ENCODE data around the gene EML4.
"Not testable (repeated sequence)": the region's sequence is repeated elsewhere in the genome, so short reads cannot be mapped to it uniquely, and the experiment has no call there.

Gene EML4

GRCh38 chr2:42168459-42169099, 574 bp upstream of the EML4 start:
- Histone ChIP-seq H3K4me3 (ENCODE audit: low read length) (no peak overlapping the region), H3K9me3 (ENCODE audit: control insufficient read depth, low read length) (no peaks in the 10 kb centered on the region), H3K27me3 (ENCODE audit: control insufficient read depth, insufficient read depth, low read length) (no peaks in the 10 kb centered on the region), H3K36me3 (ENCODE audit: control insufficient read depth, insufficient read depth, low read length) (no peaks in the 10 kb centered on the region), H3K9ac (ENCODE audit: low read length) (peak overlapping the region; percentile 36), H3K4me1 (ENCODE audit: control insufficient read depth, insufficient read depth, low read length) (peaks cover 18% of the 10 kb centered on the region)

DNA sequence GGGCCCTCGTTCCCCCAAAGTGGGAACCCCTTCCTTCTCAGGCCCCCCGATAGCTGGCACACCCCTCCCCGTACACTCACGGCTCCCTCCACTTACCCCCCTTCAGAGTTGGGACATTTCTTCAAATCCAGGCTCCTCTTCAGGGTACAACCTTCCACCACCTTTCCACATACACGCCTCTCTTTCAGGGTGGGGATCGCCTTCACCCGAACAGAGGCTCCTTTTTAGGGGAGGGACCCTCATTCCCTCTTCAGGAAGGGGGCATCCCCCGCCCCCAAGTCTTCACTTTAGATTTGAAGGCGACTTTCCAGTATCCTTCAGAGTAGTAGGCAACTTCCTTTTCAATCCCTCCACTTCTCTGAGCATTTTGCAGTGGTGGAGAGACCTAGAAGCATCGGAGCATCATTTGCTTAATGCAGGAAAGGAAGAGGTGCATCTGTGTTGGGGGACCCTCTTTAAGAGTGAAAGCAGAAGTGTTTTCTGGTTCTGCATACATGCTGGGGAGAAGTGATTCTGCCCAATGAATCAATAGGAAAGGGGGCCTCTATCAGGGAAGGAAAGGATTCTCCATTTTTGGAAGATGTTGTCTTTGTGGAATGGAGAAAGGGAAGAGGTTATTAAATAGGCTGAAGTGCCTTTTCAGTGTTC, 845 bp downstream of the EML4 start:
- no peaks in the 10 kb centered on the region for H3K36me3 ChIP-seq (ENCODE audit: control insufficient read depth, insufficient read depth, low read length)
- H3K4me1 ChIP-seq (ENCODE audit: control insufficient read depth, insufficient read depth, low read length), result peaks cover 18% of the 10 kb centered on the region
- peak overlapping the region; percentile 7 for H3K4me3 ChIP-seq (ENCODE audit: low read length)
- no peaks in the 10 kb centered on the region for H3K27me3 ChIP-seq (ENCODE audit: control insufficient read depth, insufficient read depth, low read length)
- H3K9ac ChIP-seq (ENCODE audit: low read length), result peak overlapping the region; percentile 76
- no peaks in the 10 kb centered on the region for H3K9me3 ChIP-seq (ENCODE audit: control insufficient read depth, low read length)

DNA sequence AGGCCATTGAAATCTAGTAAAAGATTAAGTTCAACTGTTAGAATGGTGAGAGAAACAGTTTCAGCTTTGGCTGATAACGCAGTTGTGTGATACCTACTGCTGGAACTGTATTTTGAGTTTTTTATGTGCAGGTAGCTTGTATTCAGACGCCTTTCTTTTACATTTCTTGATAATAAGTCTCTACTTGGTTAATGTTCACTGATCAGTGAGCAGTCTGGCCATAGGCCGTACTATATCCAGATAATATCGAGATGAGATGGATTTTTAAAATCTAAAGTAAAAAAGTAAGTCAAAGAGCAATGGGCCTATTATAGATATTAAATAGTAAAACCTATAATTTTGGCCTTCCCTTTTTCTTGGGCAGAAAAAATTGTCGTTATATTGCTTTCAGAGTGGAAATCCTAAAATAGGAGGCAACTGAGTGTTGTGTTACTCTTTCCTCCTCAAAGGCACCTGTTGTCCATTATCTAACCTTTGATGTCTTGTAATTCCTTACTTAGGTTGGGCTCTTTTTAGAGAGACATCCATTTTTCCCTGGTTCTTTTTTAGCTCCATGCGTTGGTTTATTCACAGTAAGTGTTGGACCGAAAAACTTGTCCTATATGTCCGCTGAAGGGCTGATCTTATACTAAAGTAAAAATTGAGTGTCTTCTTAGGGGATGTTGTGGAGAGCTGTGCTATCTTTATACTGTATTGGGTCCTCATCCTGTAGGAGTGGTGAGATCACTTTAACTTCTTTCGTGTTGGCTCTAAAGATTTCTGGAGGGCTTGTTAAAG, 1.7 kb downstream of the EML4 start:
- Histone ChIP-seq H3K36me3 (ENCODE audit: control insufficient read depth, insufficient read depth, low read length) (no peaks in the 10 kb centered on the region), H3K9me3 (ENCODE audit: control insufficient read depth, low read length) (no peaks in the 10 kb centered on the region), H3K4me1 (ENCODE audit: control insufficient read depth, insufficient read depth, low read length) (peaks cover 18% of the 10 kb centered on the region), H3K27me3 (ENCODE audit: control insufficient read depth, insufficient read depth, low read length) (no peaks in the 10 kb centered on the region), H3K4me3 (ENCODE audit: low read length) (peak overlapping the region; percentile 7), H3K9ac (ENCODE audit: low read length) (peak overlapping the region; percentile 76)

DNA sequence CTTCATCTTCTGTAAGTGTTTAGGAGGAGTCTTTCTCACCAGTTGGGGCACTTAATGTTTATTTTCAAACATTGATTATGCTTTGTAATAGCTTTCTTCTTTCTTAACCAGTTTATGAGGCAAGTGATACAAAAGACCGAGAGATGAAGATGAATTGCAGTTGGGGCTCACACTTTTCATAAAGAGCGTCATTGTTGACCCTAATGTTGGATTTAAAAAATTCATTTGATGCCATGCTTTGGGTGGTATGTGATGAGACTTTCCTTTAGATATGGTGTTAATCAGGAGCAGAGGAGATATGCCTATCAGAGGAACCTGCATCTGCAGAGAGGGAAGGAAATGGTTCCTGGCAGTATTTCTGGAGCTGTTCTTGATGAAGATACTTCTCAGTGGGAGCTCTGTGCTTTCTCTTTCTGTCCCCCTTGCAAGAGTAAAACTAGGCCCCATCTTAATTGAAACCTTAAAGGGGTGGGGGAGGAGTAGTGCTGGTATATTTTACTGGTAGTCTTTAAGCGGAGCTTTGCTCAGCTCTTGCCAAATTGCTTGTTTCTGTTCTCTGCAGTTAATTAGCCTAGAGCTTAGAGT, 2.3 kb downstream of the EML4 start:
- Histone ChIP-seq H3K27me3 (ENCODE audit: control insufficient read depth, insufficient read depth, low read length) (no peaks in the 10 kb centered on the region), H3K4me3 (ENCODE audit: low read length) (no peak overlapping the region), H3K9me3 (ENCODE audit: control insufficient read depth, low read length) (no peaks in the 10 kb centered on the region), H3K36me3 (ENCODE audit: control insufficient read depth, insufficient read depth, low read length) (no peaks in the 10 kb centered on the region), H3K4me1 (ENCODE audit: control insufficient read depth, insufficient read depth, low read length) (peaks cover 18% of the 10 kb centered on the region), H3K9ac (ENCODE audit: low read length) (no peak overlapping the region)

GRCh38 chr2:42172020-42172419, 2.9 kb downstream of the EML4 start:
- Histone ChIP-seq H3K4me3 (ENCODE audit: low read length) (no peak overlapping the region), H3K27me3 (ENCODE audit: control insufficient read depth, insufficient read depth, low read length) (no peaks in the 10 kb centered on the region), H3K36me3 (ENCODE audit: control insufficient read depth, insufficient read depth, low read length) (no peaks in the 10 kb centered on the region), H3K9ac (ENCODE audit: low read length) (no peak overlapping the region), H3K4me1 (ENCODE audit: control insufficient read depth, insufficient read depth, low read length) (peaks cover 18% of the 10 kb centered on the region), H3K9me3 (ENCODE audit: control insufficient read depth, low read length) (no peaks in the 10 kb centered on the region)

- Histone ChIP-seq H3K27me3 (ENCODE audit: control insufficient read depth, insufficient read depth, low read length) (no peaks in the 10 kb centered on the region), H3K4me1 (ENCODE audit: control insufficient read depth, insufficient read depth, low read length) (peaks cover 18% of the 10 kb centered on the region), H3K9me3 (ENCODE audit: control insufficient read depth, low read length) (no peaks in the 10 kb centered on the region), H3K36me3 (ENCODE audit: control insufficient read depth, insufficient read depth, low read length) (no peaks in the 10 kb centered on the region), H3K4me3 (ENCODE audit: low read length) (no peak overlapping the region), H3K9ac (ENCODE audit: low read length) (peak overlapping the region; percentile 17)
Observed at GRCh38 chr2:42172566-42172965, 3.4 kb downstream of the EML4 start.

DNA sequence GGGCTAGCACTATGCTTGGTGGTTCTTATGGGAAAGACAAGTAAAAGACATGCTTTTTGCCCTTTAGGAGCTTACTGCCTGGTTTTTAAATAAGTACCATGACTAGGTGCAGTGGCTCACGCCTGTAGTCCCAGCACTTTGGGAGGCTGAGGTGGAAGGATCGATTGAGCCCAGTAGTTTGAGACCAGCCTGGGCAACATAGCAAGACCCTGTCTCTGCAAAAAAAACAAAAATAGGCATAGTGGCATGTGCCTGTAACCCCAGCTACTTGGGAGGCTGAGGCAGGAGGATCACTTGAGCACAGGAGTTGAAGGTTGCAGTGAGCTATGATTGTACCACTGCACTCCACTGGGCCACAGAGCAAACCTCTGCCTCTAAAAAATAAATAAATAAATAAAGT, 4.3 kb downstream of the EML4 start:
- H3K4me1 ChIP-seq (ENCODE audit: control insufficient read depth, insufficient read depth, low read length), result peaks cover 18% of the 10 kb centered on the region
- H3K4me3 ChIP-seq (ENCODE audit: low read length), result not testable (repeated sequence)

DNA sequence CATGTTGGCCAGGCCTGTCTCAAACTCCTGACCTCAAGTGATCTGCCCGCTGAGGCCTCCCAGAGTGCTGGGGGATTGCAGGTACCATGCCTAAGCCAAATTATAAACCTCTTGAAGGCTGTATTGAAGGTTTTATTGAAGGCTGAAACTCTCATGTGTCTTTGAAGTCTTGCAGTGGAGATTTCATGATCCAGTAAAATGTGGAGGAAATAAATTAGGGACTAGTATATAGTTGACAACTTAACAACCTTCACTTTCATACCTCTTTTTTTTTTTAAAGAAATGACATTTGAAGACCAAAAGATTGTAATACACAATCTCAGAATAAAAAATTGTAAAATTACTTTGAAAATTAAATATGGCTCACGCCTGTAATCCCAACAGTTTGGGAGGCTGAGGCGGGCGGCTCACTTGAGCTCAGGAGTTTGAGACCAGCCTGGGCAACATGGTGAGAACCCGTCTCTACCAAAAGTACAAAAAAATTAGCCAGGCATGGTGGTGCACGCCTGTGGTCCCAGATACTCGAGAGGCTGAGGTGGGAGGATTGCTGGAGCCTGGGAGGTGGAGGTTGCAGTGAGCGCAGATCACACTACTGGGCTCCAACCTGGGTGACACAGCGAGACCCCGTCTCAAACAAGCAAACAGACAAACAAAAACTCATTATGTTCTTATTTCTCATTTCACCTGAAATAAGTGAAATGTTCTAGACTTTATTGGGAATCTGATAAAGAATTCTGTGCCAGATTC, 8.0 kb downstream of the EML4 start:
- no peaks in the 10 kb centered on the region for H3K27me3 ChIP-seq (ENCODE audit: control insufficient read depth, insufficient read depth, low read length)
- no peaks in the 10 kb centered on the region for H3K4me1 ChIP-seq (ENCODE audit: control insufficient read depth, insufficient read depth, low read length)
- no peak overlapping the region for H3K4me3 ChIP-seq (ENCODE audit: low read length)
- H3K36me3 ChIP-seq (ENCODE audit: control insufficient read depth, insufficient read depth, low read length), result no peaks in the 10 kb centered on the region
- H3K9me3 ChIP-seq (ENCODE audit: control insufficient read depth, low read length), result no peaks in the 10 kb centered on the region
- no peak overlapping the region for H3K9ac ChIP-seq (ENCODE audit: low read length)

More for the DNA sequence above, 4.3 kb downstream of the EML4 start:
- H3K27me3 ChIP-seq (ENCODE audit: control insufficient read depth, insufficient read depth, low read length); H3K36me3 ChIP-seq (ENCODE audit: control insufficient read depth, insufficient read depth, low read length); H3K9me3 ChIP-seq (ENCODE audit: control insufficient read depth, low read length); H3K9ac ChIP-seq (ENCODE audit: low read length): not testable (repeated sequence)

GRCh38 chr2:42178335-42178734, 9.2 kb downstream of the EML4 start:
- Histone ChIP-seq H3K9me3 (ENCODE audit: control insufficient read depth, low read length) (no peaks in the 10 kb centered on the region), H3K27me3 (ENCODE audit: control insufficient read depth, insufficient read depth, low read length) (no peaks in the 10 kb centered on the region), H3K4me3 (ENCODE audit: low read length) (no peak overlapping the region), H3K4me1 (ENCODE audit: control insufficient read depth, insufficient read depth, low read length) (peaks cover 7% of the 10 kb centered on the region), H3K36me3 (ENCODE audit: control insufficient read depth, insufficient read depth, low read length) (no peaks in the 10 kb centered on the region), H3K9ac (ENCODE audit: low read length) (no peak overlapping the region)

- Histone ChIP-seq H3K36me3 (ENCODE audit: control insufficient read depth, insufficient read depth, low read length) (no peaks in the 10 kb centered on the region), H3K4me3 (ENCODE audit: low read length) (no peak overlapping the region), H3K4me1 (ENCODE audit: control insufficient read depth, insufficient read depth, low read length) (peaks cover 8% of the 10 kb centered on the region), H3K27me3 (ENCODE audit: control insufficient read depth, insufficient read depth, low read length) (no peaks in the 10 kb centered on the region), H3K9ac (ENCODE audit: low read length) (no peak overlapping the region), H3K9me3 (ENCODE audit: control insufficient read depth, low read length) (no peaks in the 10 kb centered on the region)
Observed at GRCh38 chr2:42180300-42180699, 11.1 kb downstream of the EML4 start.

DNA sequence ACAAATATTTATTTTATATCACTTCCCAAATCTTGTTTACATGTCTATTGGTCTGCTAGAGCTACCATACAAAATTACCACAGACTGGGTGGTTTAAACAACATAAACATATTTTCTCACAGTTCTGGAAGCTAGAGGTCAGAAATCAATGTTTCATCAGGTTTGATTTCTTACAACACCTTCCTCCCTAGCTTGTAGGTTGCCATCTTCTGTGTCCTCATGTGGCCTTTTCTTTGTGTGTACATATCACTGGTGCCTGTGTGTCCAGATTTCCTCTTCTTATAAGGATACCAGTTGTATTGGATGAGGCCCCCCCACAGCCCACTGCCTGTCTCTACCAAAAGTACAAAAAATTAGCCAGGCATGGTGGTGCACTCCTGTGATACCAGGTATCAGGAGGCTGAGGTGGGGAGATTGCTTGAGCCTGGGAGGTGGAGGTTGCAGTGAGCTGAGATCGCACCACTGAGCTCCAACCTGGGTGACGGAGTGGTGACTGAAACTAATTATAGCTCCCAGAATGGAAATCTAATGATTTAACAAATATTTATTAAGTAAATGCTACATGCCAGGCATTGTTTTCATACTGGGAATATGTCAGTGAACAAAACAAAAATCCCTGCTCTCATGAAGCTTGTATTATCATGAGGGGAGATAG, 13.6 kb downstream of the EML4 start:
- Histone ChIP-seq H3K4me1 (ENCODE audit: control insufficient read depth, insufficient read depth, low read length) (peaks cover 16% of the 10 kb centered on the region), H3K4me3 (ENCODE audit: low read length) (no peak overlapping the region), H3K27me3 (ENCODE audit: control insufficient read depth, insufficient read depth, low read length) (no peaks in the 10 kb centered on the region), H3K36me3 (ENCODE audit: control insufficient read depth, insufficient read depth, low read length) (no peaks in the 10 kb centered on the region), H3K9ac (ENCODE audit: low read length) (no peak overlapping the region), H3K9me3 (ENCODE audit: control insufficient read depth, low read length) (no peaks in the 10 kb centered on the region)
